Activated CD8-positive, alpha-beta T cell treated with anti-CD3 and anti-CD28 coated beads for 36 hours (primary cell): ENCODE results near the gene CELF2. TPM values are rescaled to one million over a fixed set of nuclear protein-coding genes. Genes with fewer than 3 reads are reported as not detected.

Source experiments
- ATAC-seq: fragments of 200-7000 bp; cut with Tn5 transposase; one replicate; pipeline ENCODE4 v1.10.0; 2021; ENCODE audit warnings: mild to moderate bottlenecking, moderate library complexity
- CTCF ChIA-PET: fragments of 350-600 bp; sonication (Branson Sonifier 250); formaldehyde crosslinking; loops from one replicate; lab custom pipeline; 2021; ENCODE audit warnings: antibody characterized with exemption; lab: Charles Lee
- POLR2A ChIA-PET: fragments of 350-600 bp; sonication (Branson Sonifier 250); formaldehyde crosslinking; loops from one replicate; lab custom pipeline; 2021; ENCODE audit warnings: antibody characterized with exemption; lab: Charles Lee
- DNase-seq: peaks from one replicate; pipeline ENCODE4 v3.0.0-alpha.2; 2020
- H3K27ac Mint-ChIP-seq: one replicate; pipeline ENCODE4 v1.8.0; 2021; ENCODE audit warnings: mild to moderate bottlenecking, mixed read lengths
- H3K27me3 Mint-ChIP-seq: one replicate; pipeline ENCODE4 v1.8.0; 2021; ENCODE audit warnings: mixed read lengths
- H3K36me3 Mint-ChIP-seq: one replicate; pipeline ENCODE4 v1.8.0; 2021; ENCODE audit warnings: low read depth, mixed read lengths
- H3K4me1 Mint-ChIP-seq: one replicate; pipeline ENCODE4 v1.8.0; 2021; ENCODE audit warnings: low read depth, mixed read lengths
- H3K4me3 Mint-ChIP-seq: one replicate; pipeline ENCODE4 v1.8.0; 2021; ENCODE audit warnings: mild to moderate bottlenecking, moderate library complexity, mixed read lengths
- H3K9me3 Mint-ChIP-seq: one replicate; pipeline ENCODE4 v1.8.0; 2021; ENCODE audit warnings: mixed read lengths
- CTCF ChIP-seq: fragments of 200-600 bp; IDR thresholded peaks from one replicate; pipeline ENCODE4 v1.8.0; 2022; ENCODE audit warnings: antibody characterized with exemption, mild to moderate bottlenecking
- intact Hi-C: fragments of 100-400 bp; cut with micrococcal nuclease; formaldehyde crosslinking; loops from one replicate; pipeline ENCODE4 v1.10.0; 2022
- total RNA-seq, 2 experiments: library from RNA; stranded (reverse); gene quantifications; one replicate each; pipeline ENCODE4 v1.2.3, GENCODE V29; 2021

The CELF2 gene
- total RNA-seq, 2 experiments from 2014 or later: 132 to 133 TPM

- H3K36me3 Mint-ChIP-seq: peaks cover 39% of the 10 kb centered on the region
- POLR2A ChIA-PET: interaction anchor here (1.0 to 2.0 kb wide), 3 partner anchors 11 to 77 kb away, joined by 3 to 6 read pairs (median 5); no protein-coding TSS in a partner anchor
- DNase-seq (no peak), ATAC-seq (no peak)
- TF ChIP-seq CTCF: no peak
- CTCF ChIA-PET: interaction anchor here (1.0 to 1.8 kb wide), 4 partner anchors 11 to 81 kb away, joined by 3 to 5 read pairs (median 4); no protein-coding TSS in a partner anchor
- intact Hi-C loops: no loop called here
- no peak overlapping the region for H3K27ac Mint-ChIP-seq
- H3K27me3 Mint-ChIP-seq: no peaks in the 10 kb centered on the region
- no peak overlapping the region for H3K4me3 Mint-ChIP-seq
- peaks cover 55% of the 10 kb centered on the region for H3K4me1 Mint-ChIP-seq
- H3K9me3 Mint-ChIP-seq: no peaks in the 10 kb centered on the region
Observed at GRCh38 chr10:11245981-11246590, 228.4 kb downstream of the CELF2 start.

- Mint-ChIP-seq H3K27ac (no peak overlapping the region), H3K36me3 (peaks cover 43% of the 10 kb centered on the region), H3K4me3 (no peak overlapping the region), H3K9me3 (no peaks in the 10 kb centered on the region), H3K27me3 (no peaks in the 10 kb centered on the region), H3K4me1 (peaks cover 46% of the 10 kb centered on the region)
- TF ChIP-seq CTCF: no peak
- ChIA-PET POLR2A (interaction anchor here (0.6 to 1.0 kb wide), 2 partner anchors 22 to 29 kb away, joined by 3 read pairs; no protein-coding TSS in a partner anchor), CTCF (interaction anchor here (1.0 to 1.2 kb wide), 2 partner anchors 24 to 82 kb away, joined by 3 to 5 read pairs; no protein-coding TSS in a partner anchor)
- no peak for ATAC-seq
- no peak for DNase-seq
- intact Hi-C loops: no loop called here
Observed at GRCh38 chr10:11246752-11247467, 229.2 kb downstream of the CELF2 start.

GRCh38 chr10:11249152-11249807 is 231.6 kb downstream of the CELF2 start:
- intact Hi-C loops: no loop called here
- CTCF ChIA-PET: interaction anchor here (0.9 to 1.3 kb wide), 2 partner anchors 15 to 232 kb away, joined by 3 read pairs; partner anchors contain the start of gene CELF2
- Mint-ChIP-seq H3K27me3 (no peaks in the 10 kb centered on the region), H3K4me3 (no peak overlapping the region), H3K36me3 (peaks cover 35% of the 10 kb centered on the region), H3K4me1 (peaks cover 32% of the 10 kb centered on the region), H3K9me3 (no peaks in the 10 kb centered on the region), H3K27ac (peak overlapping the region; percentile 61)
- DNase-seq: no peak
- POLR2A ChIA-PET: interaction anchor here (0.6 kb wide), 1 partner anchor 30 kb away, joined by 3 read pairs; no protein-coding TSS in a partner anchor
- no peak for ATAC-seq
- TF ChIP-seq CTCF: no peak

GRCh38 chr10:11249808-11250195 is 232.1 kb downstream of the CELF2 start:
- CTCF ChIA-PET: no interaction called here
- H3K36me3 Mint-ChIP-seq: peaks cover 40% of the 10 kb centered on the region

More at GRCh38 chr10:11249808-11250195, 232.1 kb downstream of the CELF2 start:
- TF ChIP-seq CTCF: no peak
- H3K4me1 Mint-ChIP-seq: peaks cover 36% of the 10 kb centered on the region
- POLR2A ChIA-PET: interaction anchor here (0.9 kb wide), 1 partner anchor 54 kb away, joined by 3 read pairs; no protein-coding TSS in a partner anchor
- ATAC-seq (no peak), DNase-seq (no peak)
- no peak overlapping the region for H3K4me3 Mint-ChIP-seq
- H3K9me3 Mint-ChIP-seq: no peaks in the 10 kb centered on the region
- intact Hi-C loops: no loop called here
- peak overlapping the region; percentile 61 for H3K27ac Mint-ChIP-seq
- H3K27me3 Mint-ChIP-seq: no peaks in the 10 kb centered on the region
